HepG2 (cell line): ENCODE results near the gene TEAD1. TPM values are rescaled to one million over a fixed set of nuclear protein-coding genes. Genes with fewer than 3 reads are reported as not detected.

Experiments
- ATAC-seq: fragments of 200-7000 bp; cut with Tn5 transposase; 3 replicates; pipeline ENCODE4 v1.9.1; 2020; ENCODE audit warnings: mild to moderate bottlenecking, moderate library complexity
- BruUV-seq: library from RNA; stranded (reverse); fragments of 400-500 nt; replicated peaks from 2 replicates; lab custom pipeline; 2021; lab: Mats Ljungman, UMichigan
- CTCF ChIA-PET: fragments of 300-600 bp; formaldehyde crosslinking; extraction: SDS; loops from one replicate; lab custom pipeline; 2021; ENCODE audit warnings: low total read pairs, inconsistent platforms, low intra/inter-chr PET ratio; lab: Yijun Ruan, JAX
- POLR2A ChIA-PET: fragments of 350-600 bp; sonication (Branson Sonifier 250); formaldehyde crosslinking; loops from one replicate; lab custom pipeline; 2020; ENCODE audit warnings: antibody characterized with exemption, inconsistent platforms; lab: Yijun Ruan, JAX
- DNase-seq: peaks from one replicate; pipeline ENCODE4 v3.0.0-alpha.2; 2015; ENCODE audit warnings: low spot score
- FAIRE-seq: peaks from 3 replicates; lab custom pipeline; 2011; peaks lifted over from hg19 to GRCh38; lab: Jason Lieb, UNC
- H2AFZ ChIP-seq: one replicate; pipeline ENCODE4 v1.6.1; 2011; ENCODE audit warnings: low read length, inconsistent platforms
- H3K27ac ChIP-seq: fragments of 300-600 bp; 3 replicates; pipeline ENCODE4 v1.8.0; 2011; ENCODE audit warnings: mixed run types, mild to moderate bottlenecking, mixed read lengths, low read length, inconsistent platforms; ENCODE audit not compliant: insufficient read depth; ENCODE audit errors: extremely low read length
- H3K27me3 ChIP-seq, 2 experiments: fragments of 200-600 bp in 1 of 2; 2 replicates in 1 of 2; 3 replicates in 1 of 2; pipeline versions ENCODE4 v1.6.0 to v1.8.0; 2011; ENCODE audit warnings: low read length in 2 of 2, mild to moderate bottlenecking in 2 of 2, moderate library complexity in 2 of 2, inconsistent platforms in 1 of 2; ENCODE audit not compliant: insufficient read depth in 2 of 2, control insufficient read depth in 1 of 2
- H3K36me3 ChIP-seq, 2 experiments: fragments of 200-600 bp in 1 of 2; replicated peaks in 1 of 2; 2 replicates in 1 of 2; 3 replicates in 1 of 2; pipeline versions ENCODE4 v1.5.1 to v1.8.0; 2011; ENCODE audit warnings: low read length in 2 of 2, inconsistent platforms in 1 of 2; ENCODE audit not compliant: insufficient read depth in 2 of 2, control insufficient read depth in 1 of 2
- H3K4me1 ChIP-seq: 2 replicates; pipeline ENCODE4 v1.5.1; 2012; ENCODE audit warnings: low read length, inconsistent platforms; ENCODE audit not compliant: insufficient read depth
- H3K4me2 ChIP-seq: 2 replicates; pipeline ENCODE4 v1.6.0; 2011; ENCODE audit warnings: low read depth, low read length, inconsistent platforms
- H3K4me3 ChIP-seq, 3 experiments: fragments of 200-600 bp in 1 of 3; sonication (generic), shearing (Covaris generic) in 1 of 3; replicated peaks in 1 of 3; 2 replicates each; pipeline ENCODE4 v1.5.1; 2011 to 2016; ENCODE audit warnings: low read length in 3 of 3, inconsistent platforms in 2 of 3, low read depth in 2 of 3, mild to moderate bottlenecking in 2 of 3, control low read depth in 1 of 3, mixed read lengths in 1 of 3; ENCODE audit not compliant: insufficient read depth in 1 of 3
- H3K79me2 ChIP-seq: one replicate; pipeline ENCODE4 v1.6.1; 2011; ENCODE audit warnings: low read length, inconsistent platforms; ENCODE audit not compliant: insufficient read depth
- H3K9ac ChIP-seq: 2 replicates; pipeline ENCODE4 v1.6.0; 2011; ENCODE audit warnings: mild to moderate bottlenecking, low read depth, low read length, inconsistent platforms; ENCODE audit not compliant: insufficient read depth
- H3K9me3 ChIP-seq: 2 replicates; pipeline ENCODE4 v1.5.1; 2012; ENCODE audit warnings: mild to moderate bottlenecking, low read length
- H4K20me1 ChIP-seq: 2 replicates; pipeline ENCODE4 v1.6.0; 2011; ENCODE audit warnings: inconsistent platforms, mild to moderate bottlenecking, low read length, moderate library complexity; ENCODE audit not compliant: insufficient read depth
- ATF7 ChIP-seq, 2 experiments: fragments of 450-650 bp in 1 of 2; sonication (generic) in 1 of 2; formaldehyde crosslinking in 1 of 2; IDR thresholded peaks; 2 replicates each; pipeline versions ENCODE4 v1.4.0 to v1.6.1; 2016 to 2020; ENCODE audit warnings: antibody characterized with exemption in 1 of 2, mild to moderate bottlenecking in 1 of 2, missing genetic modification reagents in 1 of 2
- CREM ChIP-seq, 2 experiments: sonication (generic) in 1 of 2; formaldehyde crosslinking in 1 of 2; IDR thresholded peaks; 2 replicates each; pipeline versions ENCODE4 v1.4.0 to v1.6.1; 2016 to 2020; ENCODE audit warnings: antibody characterized with exemption in 1 of 2, mild to moderate bottlenecking in 1 of 2, missing genetic modification reagents in 1 of 2
- ERF ChIP-seq: IDR thresholded peaks from 2 replicates; pipeline ENCODE4 v1.6.1; 2018; ENCODE audit warnings: missing biosample characterization, missing genetic modification reagents
- GPN1 ChIP-seq: sonication (generic); formaldehyde crosslinking; IDR thresholded peaks from 2 replicates; pipeline ENCODE4 v1.5.1; 2020; ENCODE audit warnings: missing genetic modification reagents, borderline replicate concordance
- MAFK ChIP-seq, 2 experiments: IDR thresholded peaks in 1 of 2; conservative IDR thresholded peaks in 1 of 2; 2 replicates each; pipeline ENCODE4 v1.6.1; 2011; ENCODE audit warnings: improper control_type of control experiment in 2 of 2, low read length in 2 of 2
- MIXL1 ChIP-seq: IDR thresholded peaks from 2 replicates; pipeline ENCODE4 v1.6.1; 2016
- MTF2 ChIP-seq: sonication (generic); formaldehyde crosslinking; IDR thresholded peaks from 2 replicates; pipeline ENCODE4 v1.5.0; 2020; ENCODE audit warnings: missing genetic modification reagents, borderline replicate concordance
- STAT5B ChIP-seq: sonication (generic); formaldehyde crosslinking; IDR thresholded peaks from 2 replicates; pipeline ENCODE4 v1.4.0; 2020; ENCODE audit warnings: missing genetic modification reagents
- TERF1 ChIP-seq: sonication (generic); formaldehyde crosslinking; IDR thresholded peaks from 2 replicates; pipeline ENCODE4 v1.8.0; 2022; ENCODE audit warnings: mild to moderate bottlenecking, missing genetic modification reagents, moderate library complexity
- ZBTB33 ChIP-seq: sonication (generic); formaldehyde crosslinking; IDR thresholded peaks from 2 replicates; pipeline ENCODE4 v1.4.0; 2020; ENCODE audit warnings: missing genetic modification reagents
- ZBTB44 ChIP-seq: sonication (generic); formaldehyde crosslinking; IDR thresholded peaks from 2 replicates; pipeline ENCODE4 v1.4.0; 2020; ENCODE audit warnings: missing genetic modification reagents
- ZNF350 ChIP-seq: sonication (generic); formaldehyde crosslinking; IDR thresholded peaks from 2 replicates; pipeline ENCODE4 v1.4.0; 2020; ENCODE audit warnings: mild to moderate bottlenecking, low read depth, missing genetic modification reagents, borderline replicate concordance
- ZNF75D ChIP-seq: sonication (generic); formaldehyde crosslinking; IDR thresholded peaks from 2 replicates; pipeline ENCODE4 v1.8.1; 2023; ENCODE audit warnings: missing genetic modification reagents, mild to moderate bottlenecking, borderline replicate concordance
- WGBS: methylation state at CpG from one replicate; pipeline ENCODE4 v1.1.6; 2017; ENCODE audit warnings: low lambda C conversion rate; 5-methylcytosine and 5-hydroxymethylcytosine counted together
- in situ Hi-C: cut with HindIII; loops from 2 replicates; pipeline ENCODE4 v1.10.0; 2017; ENCODE audit warnings: low pct_unique_long_range_greater_than_20kb; ENCODE audit not compliant: extremely low pct_ligation_motif_present
- intact Hi-C: fragments of 100-400 bp; cut with micrococcal nuclease; formaldehyde crosslinking; loops from one replicate; pipeline ENCODE4 v1.10.0; 2022; ENCODE audit not compliant: unreplicated experiment
- polyA plus RNA-seq, 8 experiments: library from polyadenylated mRNA; depleted of rRNA in 3 of 8; stranded (reverse) in 7 of 8; unstranded in 1 of 8; fragments of >200 nt; fragmentation: Illumina TruSeq in 4 of 8; extraction: Trizol in 4 of 8; gene quantifications; 2 replicates each; pipeline versions ENCODE4 v1.2.1 to v1.2.3, GENCODE V29; 2011 to 2016; ENCODE audit warnings: low read depth in 4 of 8, missing spikeins in 1 of 8, mixed read lengths in 1 of 8; ENCODE audit not compliant: insufficient read depth in 1 of 8
- total RNA-seq, 5 experiments: library from RNA; depleted of rRNA; stranded (reverse); fragments of >200 nt; fragmentation: Illumina TruSeq; extraction: Trizol; gene quantifications; 2 replicates each; pipeline ENCODE4 v1.2.3, GENCODE V29; 2016; ENCODE audit warnings: low read depth in 1 of 5

The TEAD1 gene
- total and polyA plus RNA-seq, 2 of the 13 experiments (the other 11 are each of a cell fraction or from before 2014, with no cell fraction given): 20.1 to 30.5 TPM

- no peak for TF ChIP-seq TERF1 (CRISPR knock-in tag)
- TF ChIP-seq, all 625 proteins: peak for 0
Observed at GRCh38 chr11:12657981-12658380, 16.2 kb upstream of the TEAD1 start (continued).

- ChIA-PET CTCF (no interaction called here), POLR2A (no interaction called here)
- H2AFZ ChIP-seq: no peak overlapping the region
- TF ChIP-seq ATF7 (IDR thresholded peaks at IDR 0.05) (no peak), ATF7 (CRISPR knock-in tag; IDR thresholded peaks at IDR 0.05) (no peak), ZNF75D (no peak), GPN1 (CRISPR knock-in tag) (no peak), MTF2 (CRISPR knock-in tag) (no peak), MIXL1 (no peak), ZBTB44 (CRISPR knock-in tag) (no peak), ZNF350 (CRISPR knock-in tag) (no peak), STAT5B (CRISPR knock-in tag) (no peak), TERF1 (CRISPR knock-in tag) (no peak), ERF (CRISPR knock-in tag) (no peak), MAFK (conservative IDR thresholded peaks at IDR 0.05 in 1 of 2, IDR thresholded peaks at IDR 0.05 in 1 of 2; ENCODE audit: low read length in 2 of 2) (no peak), CREM (IDR thresholded peaks at IDR 0.05) (no peak), CREM (CRISPR knock-in tag; IDR thresholded peaks at IDR 0.05) (no peak), ZBTB33 (CRISPR knock-in tag) (no peak)
- no peaks in the 10 kb centered on the region for H4K20me1 ChIP-seq
- no peak overlapping the region for H3K4me2 ChIP-seq
- H3K4me3 ChIP-seq: no peak overlapping the region
- peaks cover 0 to 9% of the 10 kb centered on the region in 2 experiments; a peak in 2 of 5 replicates for H3K27me3 ChIP-seq
- in situ Hi-C loops: no loop called here
- intact Hi-C loops: no loop called here
- H3K9ac ChIP-seq: no peak overlapping the region
- H3K79me2 ChIP-seq: no peaks in the 10 kb centered on the region
- 49% methylated on average over 8 of the region's 8 CpGs for WGBS
- no TSS peak for BruUV-seq
- FAIRE-seq (no peak), ATAC-seq (no peak), DNase-seq (no peak)
- H3K9me3 ChIP-seq: no peaks in the 10 kb centered on the region
- no peaks in the 10 kb centered on the region for H3K36me3 ChIP-seq
- no peaks in the 10 kb centered on the region for H3K4me1 ChIP-seq
- H3K27ac ChIP-seq: no peak overlapping the region
Observed at GRCh38 chr11:12662101-12662689, 12.0 kb upstream of the TEAD1 start.
